GM12873 (cell line): ENCODE results near the gene TKT.

ENCODE experiments used
- CTCF ChIP-seq: IDR thresholded peaks from 2 replicates; pipeline ENCODE4 v1.5.1; 2012; ENCODE audit warnings: low read depth, mild to moderate bottlenecking, moderate library complexity, low read length, control low read depth; ENCODE audit not compliant: insufficient read depth; ENCODE audit errors: missing control alignments

TKT gene

GRCh38 chr3:53211706-53212702, 43.8 kb downstream of the TKT start:
- TF ChIP-seq CTCF = no peak

- TF ChIP-seq CTCF = no peak
Observed at GRCh38 chr3:53202331-53203015, 53.3 kb downstream of the TKT start.

DNA sequence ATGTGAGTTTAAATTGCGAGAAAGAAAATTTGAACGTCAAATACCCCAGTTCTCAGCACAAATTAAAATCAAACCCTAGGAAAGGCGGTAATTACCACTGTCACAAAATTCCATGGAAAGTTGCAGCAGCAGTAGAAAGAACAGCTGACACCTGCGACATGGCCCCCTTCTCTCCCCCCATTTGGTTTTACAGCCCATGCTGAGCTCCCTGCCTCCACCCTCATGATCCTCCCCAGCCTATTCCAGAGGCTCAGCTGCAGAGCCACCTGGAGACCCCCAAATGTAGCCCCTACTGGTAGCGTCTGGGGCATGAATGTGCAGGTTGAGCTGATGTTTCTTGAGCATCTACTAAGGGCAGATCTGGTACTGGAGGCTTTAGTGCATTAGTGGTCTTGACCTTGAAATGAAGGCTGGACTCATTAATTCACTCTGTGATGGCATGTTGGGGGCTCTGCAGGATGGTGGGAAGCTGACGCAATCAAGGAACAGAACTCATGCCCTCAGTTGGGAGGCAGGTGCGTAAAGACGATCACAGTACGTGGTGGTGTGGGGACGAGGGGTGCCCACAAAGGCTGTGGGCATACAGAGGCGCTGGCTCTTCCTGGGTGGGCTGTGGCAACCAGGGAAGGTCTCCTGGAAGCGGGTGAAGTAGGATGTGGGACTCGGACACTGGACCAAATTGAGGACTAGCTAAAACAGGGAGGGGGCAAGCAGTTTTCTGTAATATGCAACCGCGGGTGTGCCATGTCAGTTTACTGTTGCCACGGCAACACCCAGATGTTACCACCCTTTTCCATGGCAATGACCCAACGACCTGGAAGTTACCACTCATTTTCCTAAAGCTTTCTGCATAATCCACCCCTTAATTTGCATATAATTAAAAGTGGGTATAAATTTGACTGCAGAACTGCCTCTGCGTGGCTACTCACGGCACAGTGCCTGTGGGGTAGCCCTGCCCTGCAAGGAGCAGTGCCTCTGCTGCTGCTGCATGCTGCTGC, 55.0 kb downstream of the TKT start:
- TF ChIP-seq CTCF = no peak

- peak; percentile 20 for TF ChIP-seq CTCF
Observed at GRCh38 chr3:53199834-53200233, 56.0 kb downstream of the TKT start.

DNA sequence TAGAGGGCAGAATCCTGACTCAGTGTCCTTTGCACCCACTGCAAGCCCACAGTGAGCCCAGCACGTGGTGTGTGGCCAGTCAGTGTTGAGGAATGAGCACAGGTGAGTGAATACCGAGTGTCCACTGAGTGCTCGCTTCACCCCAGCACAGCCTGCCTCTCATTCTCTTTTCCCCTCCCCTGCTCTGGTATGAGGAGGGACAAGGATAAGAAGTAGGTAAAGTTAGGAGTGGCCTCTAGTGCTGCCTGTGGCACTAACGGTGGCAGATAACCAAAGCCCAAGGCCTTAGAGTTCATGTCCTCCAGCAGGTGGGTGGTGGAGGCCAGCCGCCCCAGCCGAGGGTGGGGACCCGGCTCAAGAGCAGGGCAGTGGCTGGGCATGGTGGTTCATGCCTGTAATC, 56.8 kb downstream of the TKT start:
- TF ChIP-seq CTCF = no peak

DNA sequence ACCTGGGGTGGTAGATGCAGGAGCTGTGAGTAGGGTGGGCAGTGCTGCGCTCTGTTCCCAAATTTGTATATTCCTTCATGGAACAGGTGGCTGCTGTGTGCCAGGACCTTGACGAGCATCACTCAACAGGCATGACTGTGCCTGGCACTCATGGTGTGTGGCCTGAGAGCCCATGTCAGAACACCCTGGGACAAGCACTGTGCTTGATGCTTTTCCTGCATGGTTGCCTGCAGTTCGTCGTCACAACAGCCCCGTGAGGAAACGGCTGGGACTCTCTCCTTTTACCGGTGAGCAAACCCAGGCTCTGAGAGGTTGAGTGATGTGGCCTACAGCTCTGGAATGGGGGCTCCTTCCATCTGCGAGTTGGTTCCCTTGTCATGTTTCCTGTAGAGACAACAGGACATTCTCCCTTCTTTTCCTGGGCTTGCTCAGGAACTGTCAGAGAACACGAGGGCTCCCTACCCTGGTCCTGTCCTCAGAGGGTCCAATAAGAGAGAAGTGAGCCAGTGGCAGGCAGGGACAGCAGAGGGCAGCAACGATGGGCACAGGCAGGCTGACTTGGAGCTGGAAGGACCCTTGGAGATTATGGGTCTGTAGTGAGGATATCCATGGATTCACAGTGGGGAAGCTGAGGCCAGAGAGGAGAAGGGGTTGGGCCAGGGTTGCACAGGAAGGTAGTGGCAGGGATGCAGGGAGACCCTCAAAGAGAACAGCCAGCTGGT, 57.4 kb downstream of the TKT start:
- TF ChIP-seq CTCF = peak; percentile 6
